CD4-positive, alpha-beta T cell treated with Interleukin-2 at 100 ng/mL for 4 hours (primary cell): Measurements from ENCODE around the gene APOO.
"Not testable (repeated sequence)": the region's sequence is repeated elsewhere in the genome, so short reads cannot be mapped to it uniquely, and the experiment has no call there.

Experiments used
- DNase-seq: peaks from one replicate; pipeline ENCODE4 v3.0.0-alpha.2; 2020; ENCODE audit warnings: low spot score

The APOO gene

DNA sequence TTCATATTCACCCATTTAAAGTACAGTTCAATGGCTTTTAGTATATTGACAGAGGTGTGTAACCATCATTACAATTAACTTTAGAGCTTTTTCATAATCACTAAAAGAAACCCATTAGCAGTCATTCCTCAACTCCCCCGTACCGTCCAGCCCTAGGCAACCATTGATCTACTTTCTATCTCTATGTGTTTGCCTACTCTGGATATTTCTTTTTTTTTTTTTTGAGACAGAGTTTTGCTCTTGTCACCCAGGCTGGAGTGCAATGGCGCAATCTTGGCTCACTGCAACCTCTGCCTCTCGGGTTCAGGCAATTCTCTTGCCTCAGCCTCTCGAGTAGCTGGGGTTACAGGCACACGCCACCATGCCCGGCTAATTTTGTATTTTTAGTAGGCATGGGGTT lies 48.5 kb downstream of the APOO start:
- not testable (repeated sequence) for DNase-seq

DNA sequence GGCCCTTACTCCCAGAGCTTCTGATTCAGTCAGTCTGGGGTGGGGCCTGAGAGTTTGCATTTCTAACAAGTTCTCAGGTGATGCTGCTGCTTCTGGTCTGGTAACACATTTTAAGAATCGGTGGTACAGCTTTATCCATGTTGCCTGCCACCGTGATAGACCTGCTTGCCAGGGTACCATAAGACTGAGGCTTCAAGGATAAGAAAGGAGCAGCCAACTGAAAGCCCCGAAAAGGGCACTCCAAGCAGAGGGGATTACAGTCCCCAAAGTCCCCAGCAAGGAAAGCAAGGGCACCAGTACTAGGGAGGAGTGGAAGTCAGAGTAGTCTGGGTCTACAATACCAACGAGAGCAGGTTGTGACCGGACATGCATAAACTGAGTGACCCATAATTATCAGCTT lies 49.8 kb downstream of the APOO start:
- no peak for DNase-seq

DNA sequence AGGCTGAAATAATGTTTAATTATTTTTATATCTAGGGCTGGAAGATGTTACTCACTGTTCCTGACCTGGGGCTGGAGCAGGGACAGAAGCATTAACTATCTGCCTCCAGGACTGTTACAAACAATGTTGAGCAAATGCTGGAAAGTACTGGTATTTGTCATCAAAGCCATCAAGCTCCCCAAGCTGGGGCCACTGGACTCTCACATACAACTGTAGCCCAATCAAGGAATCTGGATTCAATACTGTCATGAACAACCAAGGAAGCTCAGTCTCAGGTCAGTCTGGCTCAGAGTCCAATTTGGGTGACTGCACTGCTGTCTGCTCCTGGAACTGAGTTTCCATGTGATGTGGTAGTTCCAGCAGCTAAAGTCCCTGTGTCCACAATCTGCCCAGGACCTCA lies 50.4 kb downstream of the APOO start:
- DNase-seq = no peak

DNA sequence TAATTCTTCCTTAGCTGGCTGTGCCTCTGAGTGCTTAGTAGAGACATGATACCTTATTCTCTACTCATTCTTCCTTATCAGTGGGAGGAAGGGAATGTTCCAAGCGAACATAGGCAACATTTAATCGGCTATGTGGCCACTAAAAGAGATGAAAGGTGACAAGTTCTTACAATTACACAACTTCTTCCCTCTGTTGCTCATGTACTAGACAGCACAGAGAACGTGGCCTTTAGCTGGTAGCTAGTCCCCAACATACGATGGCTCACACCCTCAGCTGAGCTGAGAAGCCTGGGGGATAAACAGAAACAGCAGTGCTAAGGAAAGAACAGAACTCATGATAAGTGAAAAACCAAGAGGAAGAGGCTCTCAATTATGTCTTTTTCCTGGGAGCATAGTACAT lies 52.2 kb downstream of the APOO start:
- no peak for DNase-seq

DNA sequence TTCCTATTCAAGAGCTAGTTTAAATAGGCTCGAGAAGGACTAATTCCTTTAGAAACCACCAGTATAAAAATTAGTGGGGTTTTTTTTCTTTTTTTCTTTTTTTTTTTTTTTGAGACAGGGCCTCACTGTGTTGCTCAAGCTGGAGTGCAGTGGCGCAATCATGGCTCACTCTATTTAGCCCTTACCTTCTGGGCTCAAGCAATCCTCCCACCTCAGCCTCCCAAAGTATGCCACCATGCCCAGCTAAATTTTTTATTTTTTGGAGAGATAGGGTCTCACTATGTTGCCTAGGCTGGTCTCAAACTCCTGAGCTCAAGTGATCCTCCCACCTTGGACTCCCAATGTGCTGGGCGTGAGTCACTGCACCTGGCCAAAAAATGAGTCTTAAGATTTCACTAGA lies 52.8 kb downstream of the APOO start:
- DNase-seq = no peak

DNA sequence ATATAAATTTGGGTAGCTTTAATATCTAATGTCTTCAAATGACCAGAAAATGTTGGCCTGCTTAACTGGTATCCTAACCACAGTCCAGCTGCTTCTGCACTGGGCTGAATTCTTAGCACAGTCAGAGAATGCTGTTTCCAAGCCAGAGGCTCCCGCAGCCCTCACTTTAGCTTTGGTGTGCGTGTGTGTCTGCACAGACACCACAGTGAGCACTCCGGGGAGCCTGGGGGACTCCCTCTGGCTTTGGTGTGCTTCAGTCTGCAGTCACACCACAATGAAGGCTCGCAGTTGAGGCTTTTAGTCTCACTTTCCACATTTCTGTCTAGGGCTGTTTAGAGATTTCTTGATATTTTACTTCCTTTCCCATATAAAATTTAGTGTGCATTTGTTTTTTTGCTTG lies 53.6 kb downstream of the APOO start:
- DNase-seq = no peak

DNA sequence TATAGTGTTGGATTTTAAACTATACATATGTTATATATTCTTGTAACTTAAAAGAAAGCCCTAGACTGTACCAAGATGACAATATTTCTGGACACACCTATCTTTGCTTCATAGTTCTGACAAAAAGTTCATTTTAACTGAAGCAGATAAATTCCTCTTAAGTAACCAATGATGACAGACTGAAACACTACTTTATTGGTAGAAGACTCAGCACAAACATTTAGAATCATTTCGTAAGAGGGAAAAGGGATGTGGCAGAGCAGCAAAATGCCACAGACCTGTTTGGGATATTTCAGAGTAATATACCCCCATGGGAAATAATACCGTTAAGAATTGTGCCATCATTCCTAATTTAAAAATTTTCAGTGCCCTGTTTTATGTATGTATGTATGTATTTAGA lies 56.2 kb downstream of the APOO start:
- no peak for DNase-seq

DNA sequence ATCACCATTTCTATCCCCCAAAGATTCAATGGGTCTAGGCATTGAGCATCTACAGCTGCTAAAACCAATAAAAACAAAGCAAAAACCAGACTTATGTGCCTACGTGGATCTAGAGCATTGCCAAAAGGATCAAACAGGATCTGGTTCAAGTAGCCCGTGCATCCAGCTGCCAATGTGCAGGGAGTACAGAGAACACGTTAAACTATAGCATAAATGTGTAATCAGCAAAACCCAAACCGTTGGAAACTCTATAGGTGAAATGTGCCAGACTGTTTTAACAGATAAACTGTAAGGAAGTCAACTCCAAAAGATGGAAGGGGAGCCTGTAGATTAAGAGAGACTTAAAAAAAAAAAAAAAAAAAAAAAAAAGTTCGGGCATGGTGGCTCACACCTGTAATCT lies 58.5 kb downstream of the APOO start:
- DNase-seq = no peak

DNA sequence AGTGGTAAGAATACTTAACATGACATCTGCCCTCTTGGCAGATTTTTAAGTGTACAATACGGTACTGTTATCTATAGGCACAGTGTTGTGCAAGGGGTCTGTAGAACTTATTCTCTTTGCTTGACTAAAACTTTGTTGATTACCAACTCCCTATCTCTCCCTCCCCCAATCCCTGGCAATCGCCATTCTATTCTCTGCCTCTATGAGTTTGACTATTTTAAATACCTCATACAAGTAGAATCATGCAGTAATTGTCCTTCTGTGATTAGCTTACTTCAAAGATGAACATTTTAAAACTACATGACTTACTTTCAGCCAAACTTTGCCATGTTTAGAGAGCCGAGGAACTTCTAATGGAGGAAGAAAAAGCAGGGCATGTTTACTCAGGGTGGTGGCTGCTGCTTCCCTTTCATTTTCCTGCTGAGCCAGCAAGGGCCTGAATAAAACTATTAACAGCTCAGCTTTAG lies 62.4 kb downstream of the APOO start:
- DNase-seq = no peak

DNA sequence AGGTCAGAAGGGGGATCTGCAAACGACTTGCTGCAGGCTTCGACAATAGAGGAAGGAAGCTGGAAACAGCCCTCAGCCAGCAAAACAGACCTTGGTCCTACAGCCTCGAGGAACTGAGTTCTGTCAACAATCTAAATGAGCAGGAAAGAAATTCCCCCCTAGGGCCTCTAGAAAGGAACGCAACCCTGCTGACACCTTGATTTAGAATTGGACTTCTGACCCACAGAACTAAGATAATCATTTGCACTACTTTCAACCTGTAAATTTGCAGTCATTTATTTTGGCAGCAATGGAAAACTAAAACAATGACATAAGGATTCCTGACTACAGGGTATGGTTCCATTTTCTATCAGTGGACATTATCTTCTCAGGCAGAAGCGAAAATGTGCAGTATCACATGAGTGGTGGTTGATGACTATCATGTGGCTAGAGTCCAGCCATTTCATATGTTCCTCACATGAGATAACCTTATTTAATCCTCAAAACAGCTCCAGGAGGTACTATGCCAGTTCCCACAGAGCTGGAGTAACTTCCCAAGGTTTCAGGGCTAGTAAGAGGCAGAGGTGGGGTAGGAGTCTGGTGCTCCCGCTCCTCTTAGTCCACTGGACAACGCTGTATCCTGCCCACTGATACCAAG lies 63.1 kb downstream of the APOO start:
- DNase-seq = no peak

DNA sequence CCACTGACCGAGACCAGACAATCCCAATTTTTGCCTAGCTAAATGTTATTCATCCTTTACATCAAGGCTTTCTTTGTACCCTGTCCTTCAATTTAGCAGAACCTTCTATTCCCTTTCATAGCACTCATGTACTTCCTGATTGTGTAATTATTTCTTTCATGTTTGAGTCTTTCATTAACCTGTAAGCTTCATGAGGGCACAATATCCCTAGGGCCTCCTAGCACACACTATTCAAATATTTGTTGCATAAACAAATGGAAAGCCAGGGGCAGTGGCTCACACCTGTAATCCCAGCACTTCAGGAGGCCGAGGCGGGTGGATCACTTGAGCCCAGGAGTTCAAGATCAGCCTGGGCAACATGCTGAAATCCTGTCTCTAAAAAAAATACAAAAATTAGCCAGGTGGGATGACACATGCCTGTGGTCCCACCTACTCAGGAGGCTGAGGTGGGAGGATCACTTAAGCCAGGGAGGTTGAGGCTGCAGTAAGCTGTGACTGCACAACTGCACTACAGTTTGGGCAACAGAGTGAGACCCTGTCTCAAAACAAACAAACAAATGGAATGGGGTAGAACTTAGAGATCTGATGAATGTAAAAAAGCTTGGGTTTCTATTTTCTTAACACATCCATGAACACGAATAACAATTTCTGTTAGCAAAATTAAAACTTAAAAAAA lies 65.8 kb downstream of the APOO start:
- no peak for DNase-seq

DNA sequence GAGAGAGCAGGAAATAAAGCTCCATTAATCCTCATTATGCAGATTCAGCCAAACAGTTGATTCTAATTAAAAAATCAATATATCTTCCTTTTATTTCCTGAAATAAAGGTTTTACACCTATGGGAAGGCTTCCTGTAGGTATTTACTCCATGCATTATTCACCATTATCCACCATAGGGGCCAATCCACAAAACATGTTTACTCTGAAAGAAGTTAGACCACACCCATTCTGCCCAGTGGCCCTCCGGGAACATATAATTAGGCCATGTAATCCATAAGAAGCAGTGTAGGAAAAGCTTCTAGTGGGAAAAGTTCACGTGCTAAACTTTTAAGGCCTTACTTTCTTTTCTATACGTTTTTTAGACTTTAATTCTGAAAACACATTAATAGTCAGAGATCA lies 67.1 kb downstream of the APOO start:
- no peak for DNase-seq

DNA sequence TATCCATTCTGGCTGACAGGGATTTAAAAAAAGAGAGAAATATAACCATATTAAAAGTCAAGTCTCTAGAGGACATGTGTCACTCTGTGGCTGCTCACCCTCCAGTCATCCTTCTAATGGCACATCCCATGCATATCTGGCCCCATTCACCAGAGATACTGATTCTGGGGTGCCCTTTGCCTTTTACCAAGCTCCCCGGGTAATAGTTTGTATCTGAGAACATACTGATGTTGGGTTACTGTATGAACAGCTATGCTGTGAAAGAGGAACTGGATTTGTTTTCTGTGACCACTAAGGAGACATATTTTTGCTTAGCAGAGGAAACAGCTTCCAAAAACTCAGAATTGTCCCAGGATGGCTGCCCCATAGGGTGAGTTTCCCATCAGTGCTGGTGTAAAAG lies 68.8 kb downstream of the APOO start:
- no peak for DNase-seq

DNA sequence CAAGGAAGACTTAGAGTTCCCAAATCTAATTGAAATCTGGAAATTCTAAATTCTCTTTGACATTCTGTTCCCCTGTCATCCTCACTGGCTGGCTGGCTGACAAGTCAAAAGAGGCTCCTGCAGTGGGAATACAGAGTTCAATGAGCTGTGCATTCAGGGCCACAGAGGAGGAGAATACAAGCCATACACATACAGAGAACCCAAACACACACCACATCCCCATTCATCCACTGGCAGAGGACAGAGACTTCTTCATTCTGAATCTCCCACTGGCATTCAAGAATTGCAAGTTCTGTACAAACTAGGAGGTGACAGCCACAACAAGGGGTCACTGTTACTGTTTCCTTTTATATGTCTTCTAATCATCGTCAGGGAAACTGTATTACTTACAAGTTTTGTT lies 75.0 kb downstream of the APOO start:
- DNase-seq = no peak

DNA sequence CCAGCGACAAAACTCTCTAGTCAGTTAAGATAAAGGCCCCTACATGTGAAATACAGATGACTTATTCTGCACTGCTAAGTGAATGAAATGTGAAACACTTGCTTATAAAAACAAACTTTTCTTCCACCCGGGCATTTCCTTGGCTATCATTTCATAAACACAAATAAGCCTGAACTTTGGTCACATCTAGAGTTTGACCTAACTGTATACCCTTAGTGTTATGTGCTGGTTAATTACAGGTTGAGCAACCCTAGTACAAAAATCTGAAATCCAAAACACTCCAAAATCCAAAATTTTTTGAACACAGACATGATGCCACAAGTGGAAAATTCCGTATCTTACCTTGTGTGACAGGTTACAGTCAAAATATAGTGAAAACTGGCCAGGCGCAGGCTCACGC lies 78.9 kb downstream of the APOO start:
- no peak for DNase-seq

DNA sequence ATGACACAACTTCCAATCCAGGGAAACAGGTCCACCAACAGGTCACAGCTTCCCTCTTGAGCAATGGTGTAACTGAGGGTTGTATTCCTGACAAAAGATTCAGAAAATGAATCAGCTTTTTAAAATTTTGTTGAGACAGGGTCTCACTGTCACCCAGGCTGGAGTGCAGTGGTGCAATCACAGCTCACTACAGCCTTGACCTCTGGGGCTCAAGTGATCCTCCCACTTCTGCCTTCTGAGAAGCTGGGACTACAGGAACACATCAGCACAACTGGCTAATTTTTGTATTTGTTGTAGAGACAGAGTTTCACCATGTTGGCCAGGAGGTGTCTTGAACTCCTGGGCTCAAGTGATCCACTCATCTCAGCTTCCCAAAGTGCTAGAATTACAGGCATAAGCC lies 81.1 kb downstream of the APOO start:
- DNase-seq = no peak

DNA sequence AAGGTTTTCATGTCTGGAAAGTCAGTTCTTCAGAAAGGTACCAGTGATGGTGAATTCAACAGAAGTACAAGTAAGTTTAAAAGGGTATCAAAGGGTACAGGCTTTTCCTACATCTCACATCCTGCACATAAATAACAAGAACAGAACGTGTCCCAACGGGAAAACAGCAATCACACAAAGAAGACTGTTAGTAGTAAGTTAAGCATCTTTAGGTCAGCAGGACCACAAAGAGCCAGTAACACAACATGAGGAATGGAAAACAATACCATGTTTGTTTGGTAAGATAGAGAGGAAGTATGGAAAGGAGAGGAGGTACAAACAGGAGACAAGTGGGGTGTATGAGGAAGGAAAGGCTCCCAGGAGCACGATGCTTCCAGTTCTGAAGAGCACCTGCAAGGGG lies 81.5 kb downstream of the APOO start:
- no peak for DNase-seq

DNA sequence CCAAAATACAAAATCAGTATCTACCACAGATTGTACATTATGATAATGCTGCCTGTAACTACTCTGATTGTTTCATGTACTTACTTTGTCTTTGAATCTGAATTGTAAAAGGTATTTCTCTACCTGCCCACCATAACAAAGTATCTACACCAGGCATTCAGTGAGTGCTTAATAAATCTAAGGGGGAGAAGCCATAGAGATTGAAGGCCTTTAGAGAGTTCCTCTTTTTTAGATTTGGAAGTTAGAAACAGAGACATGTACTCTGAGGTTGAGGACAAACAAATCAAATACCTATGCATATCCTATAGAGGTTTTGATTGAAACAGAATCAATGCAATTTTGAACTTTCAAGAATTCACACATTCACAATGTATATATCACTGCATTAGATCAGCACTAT lies 82.1 kb downstream of the APOO start:
- DNase-seq = no peak

DNA sequence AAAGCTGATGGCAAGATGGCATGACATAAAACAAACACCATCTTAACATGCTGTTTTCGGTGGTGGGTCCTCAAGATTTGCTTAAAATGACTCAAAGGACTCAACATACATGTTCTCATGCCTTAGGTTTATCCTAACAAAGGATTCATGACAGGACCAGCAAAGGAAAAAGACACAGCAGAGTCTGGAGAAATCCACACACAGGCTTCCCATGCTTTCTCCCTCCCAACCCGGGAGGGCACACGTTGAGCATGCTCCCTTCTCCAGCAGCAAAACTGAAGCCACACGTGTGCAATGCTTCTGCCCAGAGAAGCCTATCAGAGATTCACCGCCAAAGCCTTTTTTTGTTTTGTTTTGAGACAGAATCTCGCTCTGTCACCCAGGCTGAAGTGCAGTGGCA lies 84.9 kb downstream of the APOO start:
- no peak for DNase-seq

DNA sequence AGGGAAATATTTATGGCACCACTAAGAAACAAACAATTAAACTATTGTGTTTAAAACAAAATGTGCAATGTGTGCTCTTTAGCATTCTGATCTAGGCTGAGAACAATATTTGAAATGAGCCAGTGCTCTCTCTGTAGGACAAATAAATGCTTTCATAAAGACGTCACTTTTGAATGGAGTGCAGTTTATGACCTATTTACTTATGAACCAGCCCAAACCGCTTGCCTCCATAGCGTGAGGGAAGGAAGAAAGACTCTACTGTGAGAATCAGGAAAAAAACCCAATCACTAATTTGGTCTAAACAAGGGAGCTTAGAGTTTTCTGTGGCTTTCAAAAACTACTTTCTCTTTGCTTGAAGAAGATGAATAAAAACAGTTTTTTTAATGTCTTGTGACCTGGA lies 85.3 kb downstream of the APOO start:
- no peak for DNase-seq

DNA sequence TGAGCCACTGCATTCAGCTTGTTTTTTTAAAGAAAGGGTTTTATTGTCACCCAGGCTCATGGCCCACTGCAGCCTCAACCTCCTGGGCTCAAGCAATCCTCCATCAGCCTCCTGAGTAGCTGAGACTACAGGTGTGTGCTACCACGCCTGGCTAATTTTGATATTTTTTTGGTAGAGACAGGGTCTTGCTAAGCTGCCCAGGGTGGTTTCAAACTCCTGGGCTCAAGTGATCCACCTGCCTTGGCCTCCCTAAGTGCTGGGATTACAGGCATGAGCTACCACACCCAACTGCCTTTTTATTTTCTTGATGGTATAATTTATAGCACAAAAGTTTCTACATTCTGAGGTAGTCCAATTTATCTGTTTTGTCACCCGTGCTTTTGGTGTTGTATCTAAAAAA lies 85.9 kb downstream of the APOO start:
- DNase-seq = no peak

DNA sequence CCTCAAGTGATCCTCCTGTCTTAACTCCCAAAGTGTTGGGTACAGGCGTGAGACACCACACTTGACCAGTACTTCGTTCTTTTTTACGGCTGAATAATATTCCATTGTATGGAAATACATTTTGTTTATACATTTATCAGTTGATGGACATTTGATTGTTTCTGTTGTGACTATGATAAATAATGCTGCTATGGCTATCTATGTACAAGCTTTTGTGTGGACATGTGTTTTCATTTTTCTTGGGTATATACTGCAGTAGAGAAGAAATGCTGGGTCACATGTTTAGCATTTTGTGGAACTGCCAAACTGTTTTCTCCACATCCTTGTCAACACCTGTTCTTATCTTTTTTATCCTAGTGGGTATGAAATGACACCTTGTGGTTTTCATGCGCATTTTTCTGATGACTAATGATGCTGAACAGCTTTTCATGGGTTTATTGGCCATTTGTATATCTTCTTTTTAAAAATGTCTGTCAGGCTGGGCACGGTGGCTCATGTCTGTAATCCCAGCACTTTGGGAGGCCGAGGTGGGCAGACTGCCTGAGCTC lies 87.4 kb downstream of the APOO start:
- DNase-seq = no peak

DNA sequence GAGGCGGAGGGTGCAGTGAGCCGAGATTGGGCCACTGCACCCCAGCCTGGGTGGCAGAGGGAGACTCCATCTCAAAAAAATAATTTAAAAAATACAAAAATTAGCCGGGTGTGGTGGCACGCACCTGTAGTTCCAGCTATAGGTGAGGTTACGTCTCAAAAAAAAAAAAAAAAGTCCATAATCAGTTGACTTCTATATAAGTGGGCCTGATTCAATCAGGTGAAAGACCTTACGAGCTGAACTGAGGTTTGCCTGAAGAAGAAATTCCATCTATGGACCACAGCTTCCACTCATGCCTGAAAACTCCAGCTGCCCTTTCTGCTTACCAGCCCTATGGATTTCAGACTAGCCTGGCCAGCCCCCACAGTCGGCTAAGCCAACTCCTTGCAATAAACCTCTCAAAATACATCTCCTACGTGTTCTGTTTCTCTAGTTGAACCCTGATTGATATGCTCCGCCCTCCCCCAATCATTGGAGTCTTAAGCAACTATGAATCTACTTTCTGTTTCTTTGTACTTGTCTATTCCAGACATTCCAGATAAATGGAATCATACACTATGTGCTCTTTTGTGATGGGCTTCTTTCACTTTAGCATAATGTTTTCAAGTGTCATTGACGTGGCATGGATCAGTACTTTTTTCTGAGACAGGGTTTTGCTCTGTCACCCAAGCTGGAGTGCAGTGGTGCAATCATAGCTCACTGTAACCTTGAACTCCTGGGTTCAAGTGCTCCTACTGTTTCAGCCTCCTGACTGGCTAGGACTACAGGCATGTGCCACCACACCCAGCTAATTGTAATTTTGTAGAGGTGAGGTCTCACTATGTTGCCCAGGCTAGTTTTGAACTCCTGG lies 88.1 kb downstream of the APOO start:
- no peak for DNase-seq
